HG03039 (cell line): ENCODE data around the gene C1QTNF6.
"Not testable (repeated sequence)": the region's sequence is repeated elsewhere in the genome, so short reads cannot be mapped to it uniquely, and the experiment has no call there.

Experiments used
- ATAC-seq: cut with Tn5 transposase; IDR thresholded peaks from one replicate; pipeline ENCODE4 v1.9.1; 2021; ENCODE audit warnings: mild to moderate bottlenecking, moderate library complexity; ENCODE audit not compliant: unreplicated experiment

C1QTNF6 gene

DNA sequence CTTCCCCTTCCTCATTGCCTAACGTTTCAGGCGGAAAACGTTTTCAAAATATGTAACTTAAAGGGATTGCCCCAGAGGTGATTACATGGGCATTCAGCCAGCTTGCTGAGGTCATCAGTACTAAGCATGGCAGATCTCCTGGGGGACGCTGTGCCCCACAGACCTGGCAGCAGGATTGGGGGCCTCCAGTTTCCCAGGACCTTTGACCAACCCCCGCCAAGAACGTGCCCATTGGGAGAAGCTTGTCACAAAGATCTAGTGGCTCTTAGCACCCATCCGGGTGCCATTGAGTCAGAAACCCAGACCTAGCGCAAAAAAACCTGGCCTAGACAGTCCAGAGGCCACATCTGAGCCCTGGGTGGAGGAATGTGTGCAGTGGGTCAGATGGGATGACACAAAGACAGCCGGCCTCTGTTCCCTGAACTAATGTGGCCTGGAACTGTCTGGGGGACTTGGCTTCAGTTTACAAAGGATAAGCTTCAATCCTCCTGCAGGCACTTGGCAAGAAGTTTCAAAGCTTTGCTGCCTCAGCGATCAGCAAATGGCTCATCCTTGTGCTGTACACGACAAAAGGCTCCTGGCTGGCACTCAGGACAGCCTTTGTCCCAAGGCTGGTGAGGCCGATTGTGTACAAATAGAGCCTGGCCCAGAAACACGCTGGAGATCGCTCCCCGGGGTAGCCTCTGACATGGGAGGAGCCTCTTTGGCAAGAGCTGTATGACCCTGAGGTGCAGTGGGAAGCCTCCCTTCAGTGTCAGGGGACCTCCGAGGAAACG is 9.5 kb downstream of the C1QTNF6 start:
- no peak for ATAC-seq

DNA sequence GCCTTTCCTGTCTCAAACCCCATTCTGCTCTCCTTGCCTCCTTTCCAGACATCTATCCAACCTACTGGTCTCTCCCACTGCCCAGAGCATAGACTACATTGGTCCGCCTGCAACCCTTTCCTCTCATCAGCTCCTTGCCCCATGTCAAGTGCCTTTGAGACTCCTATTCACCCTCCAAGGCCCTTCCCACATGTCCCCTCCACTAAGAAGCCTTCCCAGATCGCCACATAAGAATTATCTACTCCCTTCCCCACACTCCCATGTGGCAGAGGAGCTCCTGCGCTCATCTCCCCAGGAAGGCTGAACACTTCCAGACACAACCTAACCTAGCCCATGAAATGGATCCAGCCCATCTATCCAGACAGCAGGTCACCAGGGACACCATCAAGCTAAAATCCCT is 10.3 kb downstream of the C1QTNF6 start:
- no peak for ATAC-seq

- no peak for ATAC-seq
These were observed 10.8 kb downstream of the C1QTNF6 start for GRCh38 chr22:37177221-37177620.

DNA sequence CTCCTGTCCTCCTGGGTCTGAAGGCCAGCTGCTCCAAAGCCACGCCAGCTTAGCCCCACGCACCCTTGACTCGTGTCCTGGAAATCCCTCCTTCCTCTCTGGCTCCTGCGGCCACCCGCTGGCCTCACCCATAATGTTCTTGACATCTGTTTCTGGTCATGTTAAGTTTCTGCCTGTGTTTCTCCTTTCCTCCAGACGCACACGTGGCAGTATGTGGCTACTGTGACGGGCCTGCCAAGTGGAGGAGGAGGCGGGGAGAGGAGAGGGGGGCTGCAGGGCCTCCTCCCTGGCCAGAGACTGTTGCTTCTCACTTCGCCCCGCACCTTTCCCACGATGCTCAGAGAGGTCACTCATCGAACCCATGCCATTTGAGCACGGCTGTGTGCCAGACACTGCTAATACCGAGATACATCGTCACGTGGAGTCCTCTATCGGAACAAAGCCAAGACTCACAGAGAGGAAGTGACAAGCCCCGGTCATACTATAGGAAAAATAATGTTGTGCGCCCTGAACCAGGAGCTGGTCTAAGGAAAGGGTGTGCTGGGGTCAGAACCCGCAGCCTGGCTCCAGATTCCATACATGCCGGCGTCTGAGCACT is 11.5 kb downstream of the C1QTNF6 start:
- ATAC-seq: no peak

DNA sequence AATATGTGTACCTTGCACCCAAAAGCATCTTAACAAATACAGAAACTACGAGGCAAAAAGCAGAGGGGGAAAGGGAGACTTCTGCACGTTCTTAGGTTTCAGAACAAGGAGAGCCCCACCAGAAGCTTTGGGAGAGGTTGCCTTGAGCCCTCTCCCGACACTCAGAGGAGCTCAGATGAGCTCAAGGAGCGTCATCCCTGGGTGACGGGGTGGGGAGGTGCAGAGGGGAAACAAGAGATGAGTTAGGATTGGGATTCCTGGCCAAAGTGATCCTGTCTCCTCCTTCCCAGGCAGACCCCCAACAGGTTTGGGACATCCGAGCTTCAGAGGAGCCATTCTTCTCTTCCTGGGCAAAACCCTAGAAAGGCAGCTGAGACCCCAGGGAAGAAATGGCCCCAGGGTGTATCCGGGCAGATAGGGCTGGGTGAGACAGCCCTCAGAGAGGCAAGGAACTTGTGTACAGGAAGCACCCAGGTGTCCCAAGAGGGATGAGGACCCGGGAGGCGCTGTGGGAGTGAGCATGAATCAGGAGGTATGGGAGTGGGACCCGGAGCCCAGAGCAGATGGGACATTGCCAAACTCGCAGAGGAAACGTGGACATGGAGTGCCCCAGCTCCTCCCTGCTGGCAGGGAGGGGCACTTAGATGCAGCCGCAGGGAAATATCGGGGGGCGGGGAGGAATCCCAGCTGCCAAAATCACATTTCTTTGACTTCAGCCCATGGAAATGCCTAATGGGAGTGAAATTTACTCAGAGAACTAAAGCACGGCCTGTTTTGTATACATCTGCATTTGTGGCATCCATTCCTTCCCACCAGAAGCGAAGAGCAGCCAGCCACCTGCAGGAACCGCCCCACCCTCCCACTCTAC is 12.4 kb downstream of the C1QTNF6 start:
- no peak for ATAC-seq

GRCh38 chr22:37174964-37175363 is 13.1 kb downstream of the C1QTNF6 start:
- ATAC-seq: no peak

GRCh38 chr22:37173709-37174108 is 14.3 kb downstream of the C1QTNF6 start:
- no peak for ATAC-seq

- ATAC-seq: no peak
These were observed 15.5 kb downstream of the C1QTNF6 start for GRCh38 chr22:37172266-37173245.

GRCh38 chr22:37171662-37172061 is 16.4 kb downstream of the C1QTNF6 start:
- no peak for ATAC-seq

- not testable (repeated sequence) for ATAC-seq
These were observed 17.2 kb downstream of the C1QTNF6 start for GRCh38 chr22:37170689-37171405.

GRCh38 chr22:37169947-37170688 is 17.9 kb downstream of the C1QTNF6 start:
- ATAC-seq: no peak

DNA sequence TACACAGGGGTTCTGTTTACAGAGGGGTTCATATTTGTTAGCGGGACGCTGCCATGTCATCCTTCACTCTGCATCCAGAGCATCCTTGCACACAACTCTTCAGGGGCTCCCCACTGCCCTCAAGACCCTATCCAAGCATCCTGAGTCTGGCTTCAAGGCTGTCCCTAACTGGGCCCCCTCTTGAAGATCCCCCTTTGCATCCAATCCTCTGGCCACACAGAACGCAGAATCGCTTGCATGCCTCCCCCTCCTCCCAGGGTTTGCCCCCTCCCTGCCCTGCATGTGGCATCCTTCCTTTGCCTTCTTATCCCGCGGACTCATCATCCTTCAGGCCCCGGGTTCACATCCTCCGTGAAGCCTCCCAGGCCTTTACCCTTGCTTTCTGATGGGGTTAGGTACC is 18.6 kb downstream of the C1QTNF6 start:
- no peak for ATAC-seq

DNA sequence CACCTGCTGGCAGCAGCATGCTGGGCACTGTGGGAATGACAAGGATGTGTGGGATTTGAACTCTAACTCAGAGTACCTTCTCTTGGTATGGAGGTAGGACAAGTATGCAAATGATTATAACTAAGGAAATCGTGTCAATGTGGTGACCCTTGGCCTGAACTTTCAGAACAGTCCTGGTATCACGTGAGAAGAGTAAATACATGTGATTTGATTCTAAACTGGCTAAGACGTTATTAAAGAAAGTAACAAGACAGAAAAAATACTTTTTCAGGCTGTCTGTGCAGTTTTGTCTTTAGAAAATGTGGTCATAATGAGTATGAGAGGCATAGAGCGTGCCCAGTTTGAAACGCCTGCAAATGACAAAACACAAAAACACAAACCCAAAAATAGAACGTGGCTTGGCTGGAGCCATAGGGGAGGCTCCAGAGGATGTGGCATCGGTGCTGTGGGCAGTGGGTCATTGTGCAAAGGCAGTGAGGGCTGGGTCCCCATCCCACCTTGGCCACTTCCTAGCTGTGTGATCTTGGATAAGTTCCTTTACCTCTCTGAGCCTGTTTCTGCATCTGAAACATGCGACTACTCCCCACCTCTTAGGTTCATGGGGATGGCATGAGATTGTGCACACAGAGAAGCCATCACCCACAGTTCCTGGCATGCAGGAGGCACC is 19.9 kb downstream of the C1QTNF6 start:
- ATAC-seq: no peak

GRCh38 chr22:37167176-37167980 is 20.7 kb downstream of the C1QTNF6 start:
- ATAC-seq: no peak

- no peak for ATAC-seq
These were observed 21.4 kb downstream of the C1QTNF6 start for GRCh38 chr22:37166675-37167066.

DNA sequence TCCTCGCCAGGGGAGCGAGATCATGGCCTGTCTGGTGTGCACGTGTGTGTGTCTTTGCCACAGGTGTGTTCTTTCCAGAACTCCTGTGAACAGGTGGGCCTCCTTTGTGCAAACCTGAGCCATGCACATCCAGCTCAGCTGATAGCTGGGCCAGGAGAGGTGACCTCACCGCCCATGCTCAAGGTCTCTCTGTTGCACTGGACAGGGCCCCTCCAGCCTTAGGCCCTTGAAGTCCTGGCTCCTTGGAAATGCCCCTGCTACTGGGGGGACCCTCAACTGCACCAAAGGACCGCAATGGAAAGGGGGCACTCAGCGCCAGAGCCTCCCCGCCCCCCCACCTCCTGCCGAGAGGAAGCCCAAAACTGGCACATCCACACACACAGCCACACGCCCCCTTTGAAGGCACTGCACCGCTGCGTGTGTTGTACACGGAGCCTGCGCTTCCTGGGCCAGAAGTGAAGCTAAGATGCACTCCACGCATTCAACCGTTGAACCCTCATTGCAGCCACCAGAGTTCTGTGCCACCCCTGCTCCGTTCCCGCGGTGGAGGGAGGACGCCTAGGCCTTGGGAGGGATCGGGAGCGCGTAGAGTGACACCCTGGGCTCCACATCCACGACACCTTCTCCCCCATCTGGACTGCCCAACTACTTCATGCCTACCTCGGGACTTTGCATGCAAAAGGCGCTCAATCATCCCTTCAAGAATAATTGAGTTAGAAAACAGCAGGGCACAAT is 21.9 kb downstream of the C1QTNF6 start:
- ATAC-seq: no peak

- ATAC-seq: no peak
These were observed 23.0 kb downstream of the C1QTNF6 start for GRCh38 chr22:37165066-37165465.
